ENCODE measurements around the gene FOXK2. TPM values are rescaled to one million over a fixed set of nuclear protein-coding genes. Genes with fewer than 3 reads are reported as not detected.

The FOXK2 gene
- total RNA-seq, 1 donor from 2014 or later = 27.7 TPM

DNA sequence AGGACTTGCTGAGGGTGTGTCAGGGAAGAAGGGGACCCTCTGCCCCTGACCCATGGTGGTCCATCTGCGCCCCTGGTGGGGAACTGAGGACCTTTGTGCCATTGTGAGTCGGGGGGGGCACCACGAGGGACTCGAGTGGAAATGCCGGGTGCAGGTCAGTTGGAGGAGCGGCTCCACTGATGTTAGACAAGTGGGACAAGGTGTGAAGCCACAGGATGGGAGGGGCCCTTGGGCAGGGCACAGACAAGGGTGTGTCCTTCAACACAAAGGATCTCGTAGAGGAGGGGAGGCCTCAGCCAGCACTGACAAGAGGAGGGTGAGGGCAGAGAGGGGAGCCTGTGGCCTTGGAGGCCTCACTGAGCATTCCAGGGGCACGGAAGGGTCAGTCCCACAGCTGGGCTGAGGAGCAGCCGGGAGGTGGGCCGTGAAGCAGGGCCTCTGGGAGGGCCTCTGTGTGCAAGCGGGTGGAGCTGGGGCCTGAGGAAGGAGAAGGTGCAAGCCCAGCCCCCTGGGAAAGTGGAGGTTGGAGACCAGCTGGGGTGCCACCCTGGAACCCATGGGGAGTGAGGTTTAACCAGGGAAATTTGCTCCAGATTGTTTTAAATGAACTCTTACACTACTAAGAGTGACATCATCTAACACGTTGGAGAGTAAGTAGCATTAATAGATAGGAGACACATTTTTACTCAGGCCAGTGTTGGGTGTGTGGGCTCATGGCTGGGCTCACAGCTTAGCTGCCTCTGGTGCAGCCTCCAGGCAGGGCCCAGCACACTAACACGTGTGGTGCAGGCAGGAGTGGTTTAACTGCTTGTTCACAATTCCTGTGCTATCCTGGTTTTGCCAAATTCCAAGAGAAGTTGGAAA, 33.1 kb upstream of the FOXK2 start:
- H3K9me3 ChIP-seq (ENCODE audit: control insufficient read depth in 3 of 3, low read length in 3 of 3) = no peaks in the 10 kb centered on the region
- no peak overlapping the region for H3K4me3 ChIP-seq (ENCODE audit: low read length in 3 of 3)
- no peak overlapping the region for H3K27ac ChIP-seq (ENCODE audit: low read depth, low read length)
- H3K4me1 ChIP-seq (ENCODE audit: control insufficient read depth in 3 of 3, insufficient read depth in 3 of 3, low read length in 3 of 3) = peaks cover 4 to 15% (median 5%) of the 10 kb centered on the region in 3 donors
- peaks cover 41 to 49% (median 44%) of the 10 kb centered on the region in 3 donors for H3K36me3 ChIP-seq (ENCODE audit: control insufficient read depth in 3 of 3, insufficient read depth in 3 of 3, low read length in 3 of 3)
- H3K9ac ChIP-seq (ENCODE audit: low read depth in 1 of 3, low read length in 3 of 3) = no peak overlapping the region
- H3K27me3 ChIP-seq (ENCODE audit: control insufficient read depth in 3 of 3, insufficient read depth in 3 of 3, low read length in 3 of 3) = no peaks in the 10 kb centered on the region

DNA sequence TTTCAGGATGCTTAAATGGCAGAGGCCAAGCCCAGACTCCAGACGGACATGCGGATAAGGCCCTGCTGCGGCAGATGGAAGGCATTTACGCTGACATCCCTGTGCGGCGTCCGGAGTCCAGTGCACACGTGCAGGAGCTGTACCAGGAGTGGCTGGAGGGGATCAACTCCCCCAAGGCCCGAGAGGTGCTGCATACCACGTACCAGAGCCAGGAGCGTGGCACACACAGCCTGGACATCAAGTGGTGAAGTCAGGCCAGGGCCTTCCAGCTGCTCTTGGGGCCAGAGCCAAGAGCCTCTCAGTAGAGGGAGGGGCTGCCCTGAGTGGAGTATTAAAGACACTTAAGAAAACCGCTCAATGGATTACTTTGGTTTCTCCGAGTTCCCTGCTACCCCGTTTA, 31.6 kb upstream of the FOXK2 start:
- Histone ChIP-seq H3K4me3 (ENCODE audit: low read length in 3 of 3) (no peak overlapping the region), H3K36me3 (ENCODE audit: control insufficient read depth in 3 of 3, insufficient read depth in 3 of 3, low read length in 3 of 3) (peaks cover 34 to 37% (median 36%) of the 10 kb centered on the region in 3 donors), H3K27ac (ENCODE audit: low read depth, low read length) (no peak overlapping the region), H3K9me3 (ENCODE audit: control insufficient read depth in 3 of 3, low read length in 3 of 3) (no peaks in the 10 kb centered on the region), H3K4me1 (ENCODE audit: control insufficient read depth in 3 of 3, insufficient read depth in 3 of 3, low read length in 3 of 3) (peaks cover 4 to 15% (median 5%) of the 10 kb centered on the region in 3 donors), H3K9ac (ENCODE audit: low read depth in 1 of 3, low read length in 3 of 3) (no peak overlapping the region), H3K27me3 (ENCODE audit: control insufficient read depth in 3 of 3, insufficient read depth in 3 of 3, low read length in 3 of 3) (no peaks in the 10 kb centered on the region)

DNA sequence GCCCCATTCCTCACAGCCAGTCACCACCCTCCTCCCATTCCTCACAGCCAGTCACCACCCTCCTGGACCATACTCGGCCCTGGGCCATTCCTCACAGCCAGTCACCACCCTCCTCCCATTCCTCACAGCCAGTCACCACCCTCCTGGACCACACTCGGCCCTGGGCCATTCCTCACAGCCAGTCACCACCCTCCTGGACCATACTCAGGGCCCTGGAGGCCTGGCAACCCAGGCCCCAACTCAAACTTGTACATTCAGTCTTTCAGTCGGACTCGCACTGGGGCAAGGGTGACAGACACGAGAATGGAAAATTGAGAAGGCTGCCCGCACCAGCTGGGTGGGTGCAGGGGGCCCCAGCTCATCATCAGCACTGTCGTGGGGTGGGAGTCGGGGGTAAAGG, 30.4 kb upstream of the FOXK2 start:
- no peaks in the 10 kb centered on the region for H3K9me3 ChIP-seq (ENCODE audit: control insufficient read depth in 3 of 3, low read length in 3 of 3)
- H3K27ac ChIP-seq (ENCODE audit: low read depth, low read length) = no peak overlapping the region
- no peak overlapping the region for H3K9ac ChIP-seq (ENCODE audit: low read depth in 1 of 3, low read length in 3 of 3)
- no peak overlapping the region for H3K4me3 ChIP-seq (ENCODE audit: low read length in 3 of 3)
- H3K36me3 ChIP-seq (ENCODE audit: control insufficient read depth in 3 of 3, insufficient read depth in 3 of 3, low read length in 3 of 3) = peaks cover 25 to 27% (median 26%) of the 10 kb centered on the region in 3 donors
- peaks cover 5 to 17% (median 6%) of the 10 kb centered on the region in 3 donors for H3K4me1 ChIP-seq (ENCODE audit: control insufficient read depth in 3 of 3, insufficient read depth in 3 of 3, low read length in 3 of 3)
- H3K27me3 ChIP-seq (ENCODE audit: control insufficient read depth in 3 of 3, insufficient read depth in 3 of 3, low read length in 3 of 3) = no peaks in the 10 kb centered on the region

DNA sequence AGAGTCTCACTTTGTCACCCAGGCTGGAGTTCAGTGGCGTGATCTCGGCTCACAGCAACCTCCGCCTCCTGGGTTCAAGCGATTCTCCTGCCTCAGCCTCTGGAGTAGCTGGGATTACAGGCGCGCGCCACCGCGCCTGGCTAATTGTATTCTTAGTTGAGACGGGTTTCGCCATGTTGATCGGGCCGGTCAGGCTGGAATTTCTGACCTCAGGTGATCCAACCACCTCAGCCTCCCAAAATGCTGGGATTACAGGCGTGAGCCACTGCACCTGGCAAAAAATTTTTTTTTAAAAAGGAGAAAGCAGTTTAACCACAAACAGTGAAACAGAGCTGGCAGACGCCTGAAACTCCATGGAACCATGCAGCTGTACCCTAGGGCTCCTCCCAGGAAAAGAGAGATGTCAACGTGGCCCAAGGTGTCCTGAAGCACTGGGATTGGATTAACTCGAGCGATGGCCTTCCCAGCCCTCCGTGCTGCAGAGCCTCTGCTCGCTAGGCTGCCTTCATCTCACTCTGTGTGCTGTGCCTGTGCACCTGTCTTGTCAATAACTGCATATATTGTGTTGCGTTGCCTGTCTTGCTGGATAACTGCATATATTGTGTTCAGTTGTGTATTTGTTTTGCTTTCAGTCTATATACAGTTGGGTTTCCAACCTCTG, 29.6 kb upstream of the FOXK2 start:
- H3K27me3 ChIP-seq (ENCODE audit: control insufficient read depth in 3 of 3, insufficient read depth in 3 of 3, low read length in 3 of 3) = no peaks in the 10 kb centered on the region
- H3K4me1 ChIP-seq (ENCODE audit: control insufficient read depth in 3 of 3, insufficient read depth in 3 of 3, low read length in 3 of 3) = peaks cover 9 to 21% (median 11%) of the 10 kb centered on the region in 3 donors
- no peak overlapping the region for H3K27ac ChIP-seq (ENCODE audit: low read depth, low read length)
- H3K9ac ChIP-seq (ENCODE audit: low read depth in 1 of 3, low read length in 3 of 3) = no peak overlapping the region
- no peak overlapping the region for H3K4me3 ChIP-seq (ENCODE audit: low read length in 3 of 3)
- no peaks in the 10 kb centered on the region for H3K9me3 ChIP-seq (ENCODE audit: control insufficient read depth in 3 of 3, low read length in 3 of 3)
- H3K36me3 ChIP-seq (ENCODE audit: control insufficient read depth in 3 of 3, insufficient read depth in 3 of 3, low read length in 3 of 3) = peaks cover 17 to 19% (median 17%) of the 10 kb centered on the region in 3 donors

DNA sequence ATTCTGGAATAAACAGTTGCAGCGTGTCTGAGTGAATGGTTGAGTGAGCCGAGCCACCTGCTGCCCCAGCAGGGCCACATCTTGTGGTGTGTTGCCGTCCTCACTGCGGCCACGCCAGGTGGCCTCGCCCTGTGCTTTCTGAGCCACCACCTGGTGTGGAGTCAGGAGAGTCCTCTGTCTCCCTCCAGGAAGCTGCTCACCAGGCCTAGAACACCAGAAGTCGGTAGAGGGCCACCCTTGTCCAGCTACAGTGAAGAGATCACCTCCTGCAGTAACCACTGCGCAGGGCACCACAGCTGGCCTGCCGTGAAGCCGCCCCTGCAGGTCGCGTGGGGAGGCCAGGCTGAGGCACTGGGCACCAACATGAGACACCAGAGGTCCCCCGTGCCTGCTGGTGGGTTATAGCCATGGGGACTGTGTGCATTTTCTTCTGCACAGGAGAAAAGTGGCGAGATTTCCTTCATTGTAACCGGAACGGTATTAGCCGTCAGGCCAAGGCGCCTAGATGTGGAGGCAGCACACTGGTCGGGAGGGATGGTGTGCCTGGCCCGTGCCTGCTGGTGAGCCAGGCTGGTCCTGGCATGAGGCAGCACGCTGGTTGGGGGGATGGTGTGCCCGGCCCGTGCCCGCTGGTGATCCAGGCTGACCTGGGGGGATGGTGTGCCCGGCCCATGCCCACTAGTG, 28.9 kb upstream of the FOXK2 start:
- Histone ChIP-seq H3K27ac (ENCODE audit: low read depth, low read length) (no peak overlapping the region), H3K9ac (ENCODE audit: low read depth in 1 of 3, low read length in 3 of 3) (no peak overlapping the region)

DNA sequence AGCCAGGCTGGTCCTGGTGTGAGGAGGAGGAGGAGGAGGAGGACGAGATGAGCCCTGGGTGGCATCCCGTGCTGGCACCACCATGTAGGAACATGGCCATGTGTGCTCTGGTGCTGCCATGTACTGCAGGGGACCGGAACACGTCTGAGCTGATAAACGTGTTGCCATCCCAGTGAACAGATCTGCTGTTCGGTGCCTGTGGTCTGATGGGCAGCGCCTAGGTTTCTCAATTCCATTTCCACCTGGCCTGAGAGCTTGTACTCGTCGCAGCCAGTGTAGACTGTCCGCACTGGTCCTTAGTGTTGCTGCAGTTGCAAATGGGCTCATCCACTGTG, 28.4 kb upstream of the FOXK2 start:
- H3K36me3 ChIP-seq (ENCODE audit: control insufficient read depth in 3 of 3, insufficient read depth in 3 of 3, low read length in 3 of 3) = peaks cover 7 to 9% (median 9%) of the 10 kb centered on the region in 3 donors
- no peak overlapping the region for H3K4me3 ChIP-seq (ENCODE audit: low read length in 3 of 3)
- peaks cover 10 to 26% (median 14%) of the 10 kb centered on the region in 3 donors for H3K4me1 ChIP-seq (ENCODE audit: control insufficient read depth in 3 of 3, insufficient read depth in 3 of 3, low read length in 3 of 3)
- H3K9me3 ChIP-seq (ENCODE audit: control insufficient read depth in 3 of 3, low read length in 3 of 3) = no peaks in the 10 kb centered on the region
- H3K27me3 ChIP-seq (ENCODE audit: control insufficient read depth in 3 of 3, insufficient read depth in 3 of 3, low read length in 3 of 3) = no peaks in the 10 kb centered on the region
- H3K9ac ChIP-seq (ENCODE audit: low read depth in 1 of 3, low read length in 3 of 3) = no peak overlapping the region
- no peak overlapping the region for H3K27ac ChIP-seq (ENCODE audit: low read depth, low read length)

More for the DNA sequence above, 28.9 kb upstream of the FOXK2 start:
- Histone ChIP-seq H3K4me3 (ENCODE audit: low read length in 3 of 3) (no peak overlapping the region), H3K27me3 (ENCODE audit: control insufficient read depth in 3 of 3, insufficient read depth in 3 of 3, low read length in 3 of 3) (no peaks in the 10 kb centered on the region), H3K9me3 (ENCODE audit: control insufficient read depth in 3 of 3, low read length in 3 of 3) (no peaks in the 10 kb centered on the region), H3K36me3 (ENCODE audit: control insufficient read depth in 3 of 3, insufficient read depth in 3 of 3, low read length in 3 of 3) (peaks cover 13 to 14% (median 13%) of the 10 kb centered on the region in 3 donors), H3K4me1 (ENCODE audit: control insufficient read depth in 3 of 3, insufficient read depth in 3 of 3, low read length in 3 of 3) (peaks cover 9 to 23% (median 11%) of the 10 kb centered on the region in 3 donors)

DNA sequence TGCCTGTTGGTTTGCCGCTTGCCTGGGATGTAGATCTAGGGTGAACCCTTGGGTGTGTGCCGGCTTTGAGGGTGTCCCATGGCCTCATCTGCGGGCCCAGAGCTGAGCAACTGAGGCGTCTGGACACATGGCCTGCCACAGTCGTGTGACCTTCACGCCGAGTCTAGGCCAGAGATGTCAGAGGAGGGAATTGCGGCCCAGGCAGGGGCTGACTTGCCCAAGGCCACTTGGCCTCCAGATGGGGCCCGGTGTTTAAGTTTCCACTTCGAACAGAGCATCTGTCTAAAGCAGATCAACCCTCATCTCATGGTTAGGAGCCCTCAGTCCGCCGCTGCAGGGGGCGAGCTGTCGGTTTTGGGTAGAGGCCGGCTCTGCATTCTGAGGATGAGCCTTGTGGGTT, 28.0 kb upstream of the FOXK2 start:
- no peak overlapping the region for H3K9ac ChIP-seq (ENCODE audit: low read depth in 1 of 3, low read length in 3 of 3)

DNA sequence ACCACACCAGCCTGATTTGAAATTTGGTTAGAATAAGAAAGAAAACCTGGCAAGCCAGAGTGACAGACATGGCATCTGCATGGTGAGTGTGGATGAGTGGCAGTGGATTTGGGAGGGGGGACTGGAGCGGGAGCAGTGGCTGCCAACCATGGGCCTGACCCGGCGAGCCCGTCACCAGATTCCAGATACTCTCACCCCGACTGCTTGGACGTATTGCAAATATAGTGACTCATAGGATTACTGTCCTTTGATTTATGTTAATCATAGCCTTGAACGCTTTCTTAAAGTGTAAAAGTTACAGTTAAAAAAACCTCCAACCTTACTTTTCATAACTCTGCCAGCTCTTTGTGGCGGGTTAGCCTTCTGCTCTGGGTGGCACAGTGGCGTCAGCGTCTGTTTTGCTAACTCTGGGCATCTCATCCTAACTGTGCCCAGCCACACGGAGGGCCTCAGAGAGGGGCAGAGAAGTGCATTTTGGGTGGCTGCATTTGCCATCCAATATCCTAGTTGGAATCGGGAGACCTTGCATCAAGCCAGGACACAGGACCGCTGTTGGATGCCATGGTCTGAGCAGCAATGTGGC, 26.8 kb upstream of the FOXK2 start:
- Histone ChIP-seq H3K27ac (ENCODE audit: low read depth, low read length) (no peak overlapping the region), H3K9ac (ENCODE audit: low read depth in 1 of 3, low read length in 3 of 3) (no peak overlapping the region), H3K36me3 (ENCODE audit: control insufficient read depth in 3 of 3, insufficient read depth in 3 of 3, low read length in 3 of 3) (peaks cover 0 to 2% (median 0%) of the 10 kb centered on the region in 3 donors), H3K4me1 (ENCODE audit: control insufficient read depth in 3 of 3, insufficient read depth in 3 of 3, low read length in 3 of 3) (peaks cover 16 to 34% (median 21%) of the 10 kb centered on the region in 3 donors), H3K9me3 (ENCODE audit: control insufficient read depth in 3 of 3, low read length in 3 of 3) (no peaks in the 10 kb centered on the region), H3K4me3 (ENCODE audit: low read length in 3 of 3) (no peak overlapping the region), H3K27me3 (ENCODE audit: control insufficient read depth in 3 of 3, insufficient read depth in 3 of 3, low read length in 3 of 3) (no peaks in the 10 kb centered on the region)

More for the DNA sequence above, 28.0 kb upstream of the FOXK2 start:
- Histone ChIP-seq H3K27ac (ENCODE audit: low read depth, low read length) (no peak overlapping the region), H3K27me3 (ENCODE audit: control insufficient read depth in 3 of 3, insufficient read depth in 3 of 3, low read length in 3 of 3) (no peaks in the 10 kb centered on the region), H3K4me3 (ENCODE audit: low read length in 3 of 3) (no peak overlapping the region), H3K4me1 (ENCODE audit: control insufficient read depth in 3 of 3, insufficient read depth in 3 of 3, low read length in 3 of 3) (peaks cover 14 to 29% (median 17%) of the 10 kb centered on the region in 3 donors), H3K9me3 (ENCODE audit: control insufficient read depth in 3 of 3, low read length in 3 of 3) (no peaks in the 10 kb centered on the region), H3K36me3 (ENCODE audit: control insufficient read depth in 3 of 3, insufficient read depth in 3 of 3, low read length in 3 of 3) (peaks cover 4 to 6% (median 5%) of the 10 kb centered on the region in 3 donors)

DNA sequence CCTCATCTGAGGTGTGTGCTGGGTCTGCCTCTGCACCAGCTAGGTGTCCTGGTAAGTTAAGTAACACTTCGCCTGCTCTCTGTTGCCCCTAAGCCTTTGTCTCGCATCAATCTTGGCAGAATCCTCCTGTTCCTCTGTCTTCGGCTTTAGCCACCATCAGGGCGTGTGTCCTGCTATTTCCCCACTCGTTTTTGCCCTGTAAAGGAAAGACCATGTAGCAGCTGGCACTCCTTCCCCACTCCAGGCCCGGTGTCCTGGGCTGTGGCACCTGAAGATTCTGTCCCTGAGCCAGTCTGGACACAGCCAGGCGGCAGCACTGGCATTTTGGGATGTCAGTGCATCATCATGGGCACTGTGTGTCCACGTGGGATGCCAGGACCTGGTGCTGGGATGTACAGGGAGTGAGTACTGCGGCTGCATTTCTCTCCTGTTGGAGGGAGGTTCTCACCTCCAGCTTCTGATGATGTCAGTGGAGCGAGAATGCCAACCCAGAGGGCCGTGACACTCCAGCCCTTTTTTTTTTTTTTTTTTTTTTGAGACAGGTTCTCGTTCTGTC, 26.2 kb upstream of the FOXK2 start:
- H3K27me3 ChIP-seq (ENCODE audit: control insufficient read depth in 3 of 3, insufficient read depth in 3 of 3, low read length in 3 of 3) = no peaks in the 10 kb centered on the region
- H3K9me3 ChIP-seq (ENCODE audit: control insufficient read depth in 3 of 3, low read length in 3 of 3) = no peaks in the 10 kb centered on the region
- peaks cover 0 to 2% (median 0%) of the 10 kb centered on the region in 3 donors for H3K36me3 ChIP-seq (ENCODE audit: control insufficient read depth in 3 of 3, insufficient read depth in 3 of 3, low read length in 3 of 3)
- H3K4me1 ChIP-seq (ENCODE audit: control insufficient read depth in 3 of 3, insufficient read depth in 3 of 3, low read length in 3 of 3) = peaks cover 16 to 33% (median 21%) of the 10 kb centered on the region in 3 donors
- no peak overlapping the region for H3K27ac ChIP-seq (ENCODE audit: low read depth, low read length)
- H3K4me3 ChIP-seq (ENCODE audit: low read length in 3 of 3) = no peak overlapping the region
- H3K9ac ChIP-seq (ENCODE audit: low read depth in 1 of 3, low read length in 3 of 3) = no peak overlapping the region

Data from skeletal muscle tissue (tissue), 4 donors.